ENCODE data around the gene COL23A1.

COL23A1 gene

GRCh38 chr5:178453224-178453623 is 137.0 kb downstream of the COL23A1 start:
- DNase-seq, result no peak

GRCh38 chr5:178450121-178451028 is 139.8 kb downstream of the COL23A1 start:
- DNase-seq, result no peak

DNA sequence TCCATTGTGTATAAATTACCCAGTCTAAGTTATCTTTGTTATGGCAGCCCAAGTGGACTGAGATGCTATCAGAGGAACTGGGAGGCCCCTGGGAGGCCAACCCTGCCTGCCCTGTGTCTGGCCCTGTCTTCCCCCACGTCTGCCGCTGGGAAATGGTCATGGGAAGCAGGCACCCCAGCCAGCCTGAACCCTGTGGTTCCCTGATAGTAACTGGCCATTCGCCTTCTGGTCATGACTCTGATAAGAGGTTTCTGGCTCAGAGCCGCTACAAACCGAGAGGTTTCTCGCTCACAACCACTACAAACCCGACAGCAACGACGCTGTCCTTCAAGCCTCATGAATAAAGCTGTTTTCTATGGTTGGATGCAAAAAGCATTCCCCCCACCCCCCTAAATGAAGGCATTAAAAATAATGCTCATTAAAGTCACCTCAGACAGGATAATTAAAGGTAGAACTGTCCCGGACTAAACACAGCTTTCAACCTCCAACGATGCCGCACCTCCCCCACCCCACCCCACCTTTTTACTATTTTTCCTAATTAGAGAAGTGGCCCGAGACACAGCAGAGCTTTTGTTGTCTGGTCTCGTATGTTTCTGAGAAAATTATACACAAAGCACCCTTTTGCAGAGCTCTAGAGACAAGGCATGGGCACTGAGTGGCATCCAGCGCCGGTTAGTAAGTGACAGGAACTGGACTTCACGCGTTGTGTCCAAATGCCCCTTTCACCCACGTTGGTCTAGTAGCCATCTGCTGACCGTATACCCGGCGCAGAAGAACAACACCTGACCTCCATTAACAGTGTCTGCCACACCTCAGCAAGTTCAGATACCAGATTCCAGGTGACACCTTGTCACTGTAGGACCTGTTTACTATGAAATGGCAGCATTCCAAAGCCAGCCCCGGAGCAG is 140.8 kb downstream of the COL23A1 start:
- DNase-seq, result no peak

DNA sequence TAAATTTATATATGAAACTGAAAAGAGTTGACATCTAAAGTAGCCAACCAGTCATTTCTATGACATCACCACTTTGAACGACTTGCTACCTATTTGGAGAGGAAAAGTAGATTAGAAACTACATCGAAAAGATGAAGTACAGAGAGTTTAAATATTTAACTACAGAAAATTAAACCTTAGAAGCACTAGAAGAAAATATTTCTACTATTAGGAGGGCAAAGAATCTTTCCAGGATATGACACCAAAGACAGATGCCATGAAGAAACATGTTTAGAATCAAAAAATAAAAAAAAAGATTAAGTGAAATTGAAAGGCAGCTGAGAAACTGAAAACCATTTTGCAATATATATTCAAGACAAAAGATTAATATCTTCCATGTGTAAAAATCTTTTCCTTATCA is 144.7 kb downstream of the COL23A1 start:
- DNase-seq, result no peak

GRCh38 chr5:178442405-178443257 is 147.6 kb downstream of the COL23A1 start:
- no peak for DNase-seq

DNA sequence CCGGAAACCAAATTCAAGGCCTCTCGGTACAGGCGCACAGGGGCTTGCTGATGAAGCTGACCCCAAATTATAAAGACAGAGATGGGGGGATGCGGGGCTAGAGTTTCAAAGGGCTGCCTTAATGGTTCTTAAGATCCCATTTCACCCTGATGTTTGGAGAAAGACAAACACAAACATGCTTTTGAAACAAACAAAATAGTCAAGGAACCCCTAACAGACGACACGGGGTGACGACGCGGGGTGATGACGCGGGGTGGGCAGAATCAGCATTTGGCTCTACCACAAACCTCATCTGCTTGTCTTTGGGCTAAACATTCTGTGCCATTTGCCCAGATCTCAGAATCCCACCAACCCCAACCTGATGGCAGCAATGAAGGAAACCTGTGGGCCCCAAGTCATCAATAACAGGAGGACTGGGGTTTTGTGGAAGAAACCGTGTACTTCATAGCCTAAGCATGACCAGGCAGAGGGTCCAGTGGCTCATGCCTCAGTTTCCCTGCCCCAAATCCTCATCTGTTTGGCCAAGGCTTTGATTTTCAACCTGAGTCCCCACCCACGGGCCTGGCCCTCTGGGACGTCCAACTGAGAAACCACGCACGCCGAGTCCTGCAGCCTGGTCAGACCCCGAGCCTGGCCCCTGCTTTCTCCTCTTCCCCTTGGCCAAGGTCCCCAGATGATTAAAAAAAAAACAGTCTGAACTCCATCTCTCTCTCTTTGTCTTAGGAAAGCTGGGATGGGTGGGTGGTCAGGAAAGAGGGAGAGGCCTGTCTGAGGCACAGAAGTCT is 148.5 kb downstream of the COL23A1 start:
- no peak for DNase-seq

- DNase-seq, result no peak
Measured at GRCh38 chr5:178440181-178440580, 150.0 kb downstream of the COL23A1 start.

GRCh38 chr5:178439493-178440180 is 150.6 kb downstream of the COL23A1 start:
- no peak for DNase-seq

GRCh38 chr5:178438796-178439195 is 151.4 kb downstream of the COL23A1 start:
- no peak for DNase-seq

DNA sequence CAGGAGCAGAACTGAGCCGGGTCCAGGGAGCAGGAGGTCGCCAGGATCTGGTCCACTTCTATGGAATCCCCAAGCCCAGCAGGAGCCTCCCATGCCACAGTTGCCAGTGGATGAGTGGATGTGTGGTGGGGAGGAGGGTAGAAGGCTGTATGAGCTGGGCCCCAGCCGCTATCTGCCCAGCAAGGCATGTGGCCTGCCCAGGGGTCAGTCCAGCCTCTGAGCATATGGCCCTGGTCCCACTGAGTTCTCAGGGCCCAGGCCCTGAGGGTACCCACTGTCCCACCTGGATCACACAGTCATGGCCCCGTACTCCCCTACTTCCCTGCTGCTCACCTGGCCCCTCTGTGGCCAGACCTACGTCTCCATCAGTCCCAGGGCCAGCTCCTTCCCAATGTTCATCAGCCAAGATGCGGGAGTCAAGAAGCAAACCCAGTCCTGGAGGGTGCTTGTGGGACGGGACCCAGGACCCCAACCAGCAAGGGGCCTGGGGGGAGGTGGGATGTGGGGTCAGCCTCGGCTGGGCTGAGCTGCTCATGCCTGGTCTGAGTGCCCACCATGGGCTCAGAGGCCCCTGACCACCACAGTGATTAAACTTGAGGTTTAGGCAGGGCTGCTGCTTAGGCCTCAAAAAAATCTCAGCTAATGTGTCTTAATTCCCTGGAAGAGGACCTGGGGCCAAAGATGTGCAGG is 152.7 kb downstream of the COL23A1 start:
- no peak for DNase-seq

DNA sequence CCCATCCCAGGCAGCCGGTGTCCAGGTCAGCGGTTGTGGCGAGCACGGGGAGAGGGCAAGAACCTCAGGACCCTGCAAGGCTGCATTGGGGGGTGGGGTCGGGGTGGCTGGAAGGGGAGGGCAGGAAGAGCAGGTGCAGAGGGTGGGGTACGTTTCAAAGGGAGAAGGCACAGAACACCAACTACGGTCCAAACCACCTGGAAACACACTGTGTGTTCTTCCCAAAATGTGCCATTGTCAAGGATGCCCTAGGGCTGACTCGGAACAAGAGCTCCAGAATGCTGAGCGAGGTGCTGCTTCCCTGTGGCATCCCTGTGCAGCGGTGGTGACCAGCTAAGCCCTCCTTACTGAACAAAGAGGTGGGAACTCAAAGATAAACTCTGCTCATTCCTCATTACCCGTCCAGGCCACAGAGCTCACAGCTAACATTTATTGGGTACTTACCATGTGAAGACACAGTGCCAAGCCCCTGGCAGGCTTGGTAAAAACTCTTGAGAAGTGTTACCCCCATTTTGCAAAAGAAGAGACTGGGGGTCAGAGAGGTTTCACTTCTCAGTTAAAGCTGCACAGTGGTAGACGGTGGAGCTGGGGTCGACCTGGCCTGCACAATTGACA is 153.8 kb downstream of the COL23A1 start:
- DNase-seq, result no peak

GRCh38 chr5:178435321-178436238 is 154.6 kb downstream of the COL23A1 start:
- no peak for DNase-seq

DNA sequence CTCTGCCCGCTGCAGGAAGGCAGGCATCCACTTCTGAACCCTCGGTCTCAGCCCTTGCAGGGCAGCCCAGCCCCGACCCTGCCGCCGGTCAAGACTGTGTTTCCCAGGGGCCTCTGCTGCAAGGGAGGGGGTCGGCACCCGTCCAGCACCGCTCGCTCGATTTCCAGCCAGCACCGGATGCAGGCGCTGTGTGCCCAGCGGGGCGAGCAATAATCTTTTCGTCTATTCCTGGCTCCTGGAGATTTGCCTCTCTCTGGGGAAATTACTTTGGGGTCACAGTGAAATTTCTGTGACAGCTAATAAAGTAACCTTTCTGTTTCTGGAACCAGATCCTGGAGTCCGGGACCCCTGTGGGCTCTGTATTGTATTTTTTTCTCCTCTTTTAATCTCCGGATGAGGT is 155.3 kb downstream of the COL23A1 start:
- no peak for DNase-seq

- DNase-seq, result no peak
Measured at GRCh38 chr5:178434016-178434761, 156.0 kb downstream of the COL23A1 start.

DNA sequence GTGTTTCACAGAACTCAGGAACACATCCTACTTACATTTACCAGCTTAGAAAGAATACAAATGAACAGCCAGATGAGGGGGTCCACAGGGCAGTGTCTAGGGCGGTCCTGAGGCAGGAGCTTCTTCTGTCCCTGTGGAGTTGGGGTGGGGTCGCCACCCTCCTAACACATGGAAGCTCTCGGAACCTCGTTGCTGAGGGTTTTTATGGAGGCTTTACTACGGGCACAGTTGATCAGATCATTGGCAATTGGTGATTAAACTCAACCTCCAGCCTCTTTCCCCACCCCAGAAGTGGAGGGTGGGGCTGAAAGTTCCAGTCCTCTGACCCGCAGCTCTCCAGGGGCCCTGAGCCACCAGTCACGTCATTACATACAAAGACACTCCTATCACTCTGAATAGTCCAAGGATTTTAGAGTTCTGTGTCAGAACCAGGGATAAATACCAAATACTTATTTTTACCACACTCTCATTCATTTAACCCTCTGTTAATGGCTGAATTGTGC is 156.9 kb downstream of the COL23A1 start:
- no peak for DNase-seq

DNA sequence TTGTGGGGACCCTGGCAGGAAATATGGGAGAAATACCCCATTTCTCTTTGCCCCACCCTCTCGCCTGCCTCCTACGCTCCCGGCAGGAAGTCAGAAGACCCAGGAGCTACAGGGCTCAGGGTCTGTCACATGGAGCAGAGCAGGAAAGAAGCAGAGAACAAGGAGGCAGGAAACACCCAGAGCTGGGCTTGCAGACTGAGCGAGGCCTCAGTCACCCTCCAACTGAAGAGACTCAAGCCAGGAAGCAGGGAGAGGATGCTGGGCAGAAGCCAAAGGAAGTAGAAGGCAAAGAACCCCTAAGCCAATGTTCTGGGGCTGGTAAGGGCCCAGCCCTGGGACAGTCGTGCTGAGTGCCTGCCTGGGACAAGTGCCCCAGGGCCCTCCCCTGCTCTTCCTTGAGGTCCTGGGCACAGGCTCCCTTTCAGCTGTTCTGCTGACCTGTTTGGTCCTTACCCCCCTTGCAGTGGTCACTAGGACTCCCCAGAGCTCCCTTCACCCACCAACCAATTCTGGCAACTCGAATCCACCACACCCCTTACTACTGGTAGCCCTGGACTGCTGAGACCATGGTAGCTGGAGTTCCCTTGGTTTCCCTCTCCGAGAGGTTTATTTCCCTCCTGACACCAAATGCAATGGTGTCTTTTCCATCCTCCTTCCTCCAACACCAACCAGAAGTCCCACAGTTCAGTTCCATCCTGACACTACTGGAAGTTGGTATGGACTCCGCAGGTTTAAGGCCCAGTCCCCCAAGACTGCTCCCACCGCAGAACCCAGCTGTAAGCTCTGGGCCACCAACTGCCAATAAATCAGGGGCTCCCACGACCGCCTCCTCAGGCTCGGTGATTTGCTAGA is 157.5 kb downstream of the COL23A1 start:
- no peak for DNase-seq

GRCh38 chr5:178431782-178432165 is 158.4 kb downstream of the COL23A1 start:
- DNase-seq, result no peak

All from NCI-H345 (cell line).